ENCODE measurements around the gene HMG20A. TPM values are rescaled to one million over a fixed set of nuclear protein-coding genes. Genes with fewer than 3 reads are reported as not detected.

HMG20A gene
- polyA plus RNA-seq, 1 donor from 2014 or later: 52.2 TPM

- Histone ChIP-seq H3K9me3 (ENCODE audit: low read length) (no peaks in the 10 kb centered on the region), H3K4me2 (ENCODE audit: low read length) (no peak overlapping the region), H3K79me2 (replicated peaks; ENCODE audit: insufficient read depth, low read length) (no peaks in the 10 kb centered on the region), H3K36me3 (ENCODE audit: insufficient read depth, low read length) (no peaks in the 10 kb centered on the region), H3F3A (ENCODE audit: insufficient read depth, low read length, poor library complexity, severe bottlenecking) (no peaks in the 10 kb centered on the region), H3K4me3 (ENCODE audit: low read length) (no peak overlapping the region), H3K27me3 (ENCODE audit: insufficient read depth, low read depth, low read length) (no peaks in the 10 kb centered on the region), H2AFZ (ENCODE audit: low read depth, low read length) (no peak overlapping the region), H4K20me1 (ENCODE audit: insufficient read depth) (no peaks in the 10 kb centered on the region), H3K9me2 (ENCODE audit: insufficient read depth, low read length) (no peaks in the 10 kb centered on the region), H3K27ac (ENCODE audit: low read length) (no peak overlapping the region), H3K9ac (ENCODE audit: low read length) (no peak overlapping the region)
- TF ChIP-seq EZH2 (IDR thresholded peaks at IDR 0.05; ENCODE audit: borderline replicate concordance, insufficient read depth, low read length, poor library complexity, severe bottlenecking) (no peak), POLR2AphosphoS5 (IDR thresholded peaks at IDR 0.05) (no peak), EP300 (conservative IDR thresholded peaks at IDR 0.05; ENCODE audit: poor library complexity, severe bottlenecking) (no peak), RAD21 (conservative IDR thresholded peaks at IDR 0.05) (no peak), SMC3 (conservative IDR thresholded peaks at IDR 0.05; ENCODE audit: poor library complexity) (no peak), TAF1 (IDR thresholded peaks at IDR 0.05; ENCODE audit: low read depth) (no peak), CTCF (IDR thresholded peaks at IDR 0.05; ENCODE audit: poor library complexity, severe bottlenecking) (no peak), REST (IDR thresholded peaks at IDR 0.05; ENCODE audit: borderline replicate concordance) (no peak), MXI1 (conservative IDR thresholded peaks at IDR 0.05; ENCODE audit: poor library complexity, severe bottlenecking) (no peak)
Measured at GRCh38 chr15:77376770-77377169, 43.9 kb upstream of the HMG20A start.

- Histone ChIP-seq H4K20me1 (ENCODE audit: insufficient read depth) (no peaks in the 10 kb centered on the region), H3K36me3 (ENCODE audit: insufficient read depth, low read length) (no peaks in the 10 kb centered on the region), H3K27me3 (ENCODE audit: insufficient read depth, low read depth, low read length) (no peaks in the 10 kb centered on the region), H3K9me3 (ENCODE audit: low read length) (no peaks in the 10 kb centered on the region), H3K9me2 (ENCODE audit: insufficient read depth, low read length) (no peaks in the 10 kb centered on the region), H3K79me2 (replicated peaks; ENCODE audit: insufficient read depth, low read length) (no peaks in the 10 kb centered on the region), H3K4me3 (ENCODE audit: low read length) (no peak overlapping the region), H3K27ac (ENCODE audit: low read length) (no peak overlapping the region), H3K9ac (ENCODE audit: low read length) (no peak overlapping the region), H2AFZ (ENCODE audit: low read depth, low read length) (no peak overlapping the region), H3K4me2 (ENCODE audit: low read length) (no peak overlapping the region), H3F3A (ENCODE audit: insufficient read depth, low read length, poor library complexity, severe bottlenecking) (no peaks in the 10 kb centered on the region)
- TF ChIP-seq REST (IDR thresholded peaks at IDR 0.05; ENCODE audit: borderline replicate concordance) (no peak), EZH2 (IDR thresholded peaks at IDR 0.05; ENCODE audit: borderline replicate concordance, insufficient read depth, low read length, poor library complexity, severe bottlenecking) (no peak), SMC3 (conservative IDR thresholded peaks at IDR 0.05; ENCODE audit: poor library complexity) (no peak), POLR2AphosphoS5 (IDR thresholded peaks at IDR 0.05) (no peak), CTCF (IDR thresholded peaks at IDR 0.05; ENCODE audit: poor library complexity, severe bottlenecking) (no peak), RAD21 (conservative IDR thresholded peaks at IDR 0.05) (no peak), EP300 (conservative IDR thresholded peaks at IDR 0.05; ENCODE audit: poor library complexity, severe bottlenecking) (no peak), MXI1 (conservative IDR thresholded peaks at IDR 0.05; ENCODE audit: poor library complexity, severe bottlenecking) (no peak), TAF1 (IDR thresholded peaks at IDR 0.05; ENCODE audit: low read depth) (no peak)
Measured at GRCh38 chr15:77380033-77380432, 40.7 kb upstream of the HMG20A start.
